HL-60 (cell line): ENCODE data around the gene DLGAP3.

ENCODE experiments used
- DNase-seq, 2 experiments: peaks; one replicate each; pipeline ENCODE4 v3.0.0-alpha.2; 2010 to 2020; ENCODE audit warnings: low read depth in 1 of 2, low spot score in 1 of 2
- H3K27ac ChIP-seq: fragments of 250-450 bp; sonication (Bioruptor Pico); replicated peaks from 2 replicates; pipeline ENCODE4 v1.5.1; 2020; ENCODE audit warnings: mild to moderate bottlenecking, moderate library complexity
- H3K27me3 ChIP-seq: fragments of 250-450 bp; sonication (Bioruptor Pico); 2 replicates; pipeline ENCODE4 v1.5.1; 2021; ENCODE audit warnings: mild to moderate bottlenecking, moderate library complexity; ENCODE audit not compliant: insufficient read depth, poor library complexity, severe bottlenecking
- H3K4me3 ChIP-seq: replicated peaks from 2 replicates; pipeline ENCODE4 v1.5.1; 2011; ENCODE audit warnings: mild to moderate bottlenecking, control low read depth, low read length; ENCODE audit not compliant: insufficient read depth
- CTCF ChIP-seq: IDR thresholded peaks from one replicate; pipeline ENCODE4 v1.5.1; 2011; ENCODE audit warnings: low read length, control low read depth, inconsistent platforms; ENCODE audit not compliant: insufficient read depth
- GABPA ChIP-seq: IDR thresholded peaks from 2 replicates; pipeline ENCODE4 v1.6.1; 2012; ENCODE audit warnings: low read depth
- POLR2AphosphoS5 ChIP-seq: IDR thresholded peaks from 2 replicates; pipeline ENCODE4 v1.6.1; 2012; ENCODE audit warnings: low read depth
- REST ChIP-seq: IDR thresholded peaks from 2 replicates; pipeline ENCODE4 v1.6.1; 2012; ENCODE audit warnings: low read depth; ENCODE audit not compliant: insufficient replicate concordance
- SPI1 ChIP-seq: IDR thresholded peaks from 2 replicates; pipeline ENCODE4 v1.6.1; 2012; ENCODE audit warnings: low read depth, mild to moderate bottlenecking, borderline replicate concordance

DLGAP3 gene

DNA sequence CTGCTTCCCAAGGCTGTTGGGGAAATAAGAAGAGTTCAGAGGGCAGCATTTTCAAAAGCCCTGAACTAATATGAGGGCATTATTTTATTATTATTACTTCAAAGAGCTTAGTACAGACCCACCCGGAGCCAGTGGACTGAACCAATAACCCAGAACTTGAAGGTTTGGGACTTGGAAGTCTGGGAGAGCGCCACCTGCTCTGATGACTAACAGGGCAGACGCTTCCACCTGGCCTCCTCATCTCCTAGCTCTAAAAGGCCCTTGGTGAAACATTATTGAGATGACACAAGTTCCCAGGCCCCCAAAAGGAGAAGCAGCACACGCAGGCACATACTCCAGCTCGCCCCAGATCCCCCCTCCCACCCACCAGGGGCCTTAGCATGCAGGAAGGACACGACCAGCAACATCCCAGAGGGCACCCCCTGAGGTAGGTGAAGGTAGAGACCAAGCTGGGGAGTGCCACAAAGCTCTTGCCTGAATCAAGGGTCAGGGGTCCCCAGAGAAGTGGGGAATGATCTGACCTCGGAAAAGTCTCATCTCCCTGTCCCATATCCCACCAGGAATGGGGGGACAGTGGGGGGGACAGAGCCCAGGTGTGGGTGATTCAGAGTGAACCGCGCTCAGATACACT lies 1.3 kb downstream of the DLGAP3 start:
- no peak overlapping the region for H3K4me3 ChIP-seq
- DNase-seq, result no peak
- peaks cover 39% of the 10 kb centered on the region for H3K27me3 ChIP-seq
- TF ChIP-seq CTCF (no peak), REST (no peak), GABPA (no peak)
- no peak overlapping the region for H3K27ac ChIP-seq

GRCh38 chr1:34927316-34927715 lies 2.1 kb downstream of the DLGAP3 start:
- H3K27me3 ChIP-seq, result peaks cover 39% of the 10 kb centered on the region
- TF ChIP-seq CTCF, result no peak
- no peak for TF ChIP-seq POLR2AphosphoS5
- no peak for TF ChIP-seq REST
- TF ChIP-seq SPI1, result no peak
- TF ChIP-seq GABPA, result no peak
- H3K4me3 ChIP-seq, result no peak overlapping the region
- no peak for DNase-seq
- no peak overlapping the region for H3K27ac ChIP-seq

DNA sequence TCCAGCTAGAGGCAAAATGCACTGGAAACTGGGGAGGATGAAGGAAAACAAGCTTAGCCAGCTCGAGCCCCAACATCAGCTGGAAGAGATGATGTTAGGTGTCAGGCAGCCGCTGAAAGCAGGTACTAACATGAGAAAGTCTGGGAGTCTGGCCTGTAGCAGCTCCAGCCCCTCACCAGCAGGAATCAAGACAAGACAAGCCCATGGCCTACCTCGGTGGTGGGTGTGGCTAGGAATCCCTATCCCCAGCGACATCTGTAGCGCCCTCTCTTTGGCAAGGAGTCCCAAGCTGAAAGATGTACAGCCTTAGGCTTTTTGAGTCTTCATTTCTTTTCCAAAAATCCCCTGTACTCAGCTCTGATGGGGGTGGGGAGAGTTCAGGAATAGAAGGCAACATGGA lies 2.6 kb downstream of the DLGAP3 start:
- no peak for DNase-seq
- peaks cover 39% of the 10 kb centered on the region for H3K27me3 ChIP-seq
- no peak overlapping the region for H3K4me3 ChIP-seq
- no peak for TF ChIP-seq GABPA
- TF ChIP-seq CTCF, result no peak
- no peak for TF ChIP-seq SPI1
- TF ChIP-seq REST, result no peak
- TF ChIP-seq POLR2AphosphoS5, result no peak
- H3K27ac ChIP-seq, result no peak overlapping the region
